ENCODE measurements around the gene FANCC. TPM values are rescaled to one million over a fixed set of nuclear protein-coding genes. Genes with fewer than 3 reads are reported as not detected.

FANCC gene
- total RNA-seq, 2 experiments from 2014 or later = 5.7 to 6.3 TPM

DNA sequence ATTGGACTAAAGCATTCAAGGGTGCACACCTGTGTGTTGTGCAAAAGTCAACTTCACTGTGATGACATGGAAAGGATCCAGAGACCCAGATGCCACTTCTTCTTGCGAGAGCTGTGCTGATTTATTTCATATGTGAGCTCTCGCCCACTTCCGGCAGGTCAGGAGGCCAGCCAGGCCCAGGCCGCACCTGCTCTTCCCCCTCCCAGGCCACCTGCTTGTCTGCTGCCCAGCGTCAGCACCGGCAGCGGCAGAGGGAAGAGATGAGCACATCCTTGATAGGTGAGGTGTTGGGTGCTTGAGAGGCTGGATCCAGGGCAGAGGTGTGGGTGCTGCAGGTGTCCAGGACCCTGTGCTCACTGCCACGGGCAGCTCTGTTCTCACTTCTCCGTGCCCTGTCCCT is 242.9 kb downstream of the FANCC start:
- POLR2A ChIA-PET = no interaction called here
- DNase-seq (no peak), ATAC-seq (ENCODE audit: poor library complexity) (no peak)
- TF ChIP-seq, protein P1, sequence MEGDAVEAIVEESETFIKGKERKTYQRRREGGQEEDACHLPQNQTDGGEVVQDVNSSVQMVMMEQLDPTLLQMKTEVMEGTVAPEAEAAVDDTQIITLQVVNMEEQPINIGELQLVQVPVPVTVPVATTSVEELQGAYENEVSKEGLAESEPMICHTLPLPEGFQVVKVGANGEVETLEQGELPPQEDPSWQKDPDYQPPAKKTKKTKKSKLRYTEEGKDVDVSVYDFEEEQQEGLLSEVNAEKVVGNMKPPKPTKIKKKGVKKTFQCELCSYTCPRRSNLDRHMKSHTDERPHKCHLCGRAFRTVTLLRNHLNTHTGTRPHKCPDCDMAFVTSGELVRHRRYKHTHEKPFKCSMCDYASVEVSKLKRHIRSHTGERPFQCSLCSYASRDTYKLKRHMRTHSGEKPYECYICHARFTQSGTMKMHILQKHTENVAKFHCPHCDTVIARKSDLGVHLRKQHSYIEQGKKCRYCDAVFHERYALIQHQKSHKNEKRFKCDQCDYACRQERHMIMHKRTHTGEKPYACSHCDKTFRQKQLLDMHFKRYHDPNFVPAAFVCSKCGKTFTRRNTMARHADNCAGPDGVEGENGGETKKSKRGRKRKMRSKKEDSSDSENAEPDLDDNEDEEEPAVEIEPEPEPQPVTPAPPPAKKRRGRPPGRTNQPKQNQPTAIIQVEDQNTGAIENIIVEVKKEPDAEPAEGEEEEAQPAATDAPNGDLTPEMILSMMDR (IDR thresholded peaks at IDR 0.05) = no peak
- Mint-ChIP-seq H3K36me3 (ENCODE audit: low read depth) (no peaks in the 10 kb centered on the region), H3K27ac (no peak overlapping the region), H3K4me3 (no peak overlapping the region), H3K9me3 (no peaks in the 10 kb centered on the region), H3K27me3 (no peaks in the 10 kb centered on the region), H3K4me1 (ENCODE audit: low read depth) (no peaks in the 10 kb centered on the region)
- Histone ChIP-seq H3K4me1 (ENCODE audit: insufficient read depth, low read length) (no peaks in the 10 kb centered on the region), H3K9me3 (ENCODE audit: control insufficient read depth in 1 of 2, insufficient read depth in 1 of 2, low read length in 2 of 2) (no peaks in the 10 kb centered on the region), H3K27me3 (ENCODE audit: control insufficient read depth in 1 of 2, insufficient read depth in 2 of 2, low read length in 2 of 2) (no peaks in the 10 kb centered on the region), H3K36me3 (ENCODE audit: insufficient read depth, low read length) (no peaks in the 10 kb centered on the region), H3K27ac (ENCODE audit: low read depth in 1 of 2, low read length in 2 of 2) (no peak overlapping the region), H3K4me3 (ENCODE audit: low read length) (no peak overlapping the region)
- CTCF ChIA-PET = no interaction called here
- intact Hi-C loops (cut with DNase I, micrococcal nuclease) = no loop called here

DNA sequence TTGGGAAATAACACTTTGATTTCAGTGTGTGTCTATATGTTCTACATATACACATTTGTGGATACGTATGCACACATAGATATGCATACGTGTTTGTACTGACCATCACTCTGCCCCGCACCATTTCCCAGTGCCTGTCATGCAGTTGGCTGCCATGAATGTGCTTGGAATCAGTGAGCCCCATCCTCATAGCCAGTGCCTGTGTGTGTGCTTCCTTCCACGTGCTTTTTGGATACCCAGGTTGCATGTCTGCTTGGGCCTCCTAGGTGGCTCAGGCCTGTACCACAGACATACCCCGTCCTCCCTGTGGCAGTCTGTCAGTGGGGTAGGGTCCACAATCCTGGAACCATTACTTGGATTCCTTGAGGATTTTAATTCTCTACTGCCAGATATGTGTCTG is 243.6 kb downstream of the FANCC start:
- DNase-seq (no peak), ATAC-seq (ENCODE audit: poor library complexity) (no peak)
- Histone ChIP-seq H3K27ac (ENCODE audit: low read depth in 1 of 2, low read length in 2 of 2) (no peak overlapping the region), H3K36me3 (ENCODE audit: insufficient read depth, low read length) (no peaks in the 10 kb centered on the region), H3K4me1 (ENCODE audit: insufficient read depth, low read length) (no peaks in the 10 kb centered on the region), H3K9me3 (ENCODE audit: control insufficient read depth in 1 of 2, insufficient read depth in 1 of 2, low read length in 2 of 2) (no peaks in the 10 kb centered on the region), H3K27me3 (ENCODE audit: control insufficient read depth in 1 of 2, insufficient read depth in 2 of 2, low read length in 2 of 2) (no peaks in the 10 kb centered on the region), H3K4me3 (ENCODE audit: low read length) (no peak overlapping the region)
- no peaks in the 10 kb centered on the region for H3K27me3 Mint-ChIP-seq
- no peaks in the 10 kb centered on the region for H3K4me1 Mint-ChIP-seq (ENCODE audit: low read depth)
- H3K4me3 Mint-ChIP-seq = no peak overlapping the region
- H3K36me3 Mint-ChIP-seq (ENCODE audit: low read depth) = no peaks in the 10 kb centered on the region
- POLR2A ChIA-PET = no interaction called here
- no peaks in the 10 kb centered on the region for H3K9me3 Mint-ChIP-seq
- H3K27ac Mint-ChIP-seq = no peak overlapping the region
- TF ChIP-seq, protein P1 (IDR thresholded peaks at IDR 0.05) = no peak
- intact Hi-C loops (cut with DNase I, micrococcal nuclease) = no loop called here
- CTCF ChIA-PET = no interaction called here

GRCh38 chr9:95073042-95073607 is 244.4 kb downstream of the FANCC start:
- TF ChIP-seq, protein P1 (IDR thresholded peaks at IDR 0.05) = no peak
- no peak overlapping the region for H3K27ac ChIP-seq (ENCODE audit: low read depth in 1 of 2, low read length in 2 of 2)
- H3K4me1 Mint-ChIP-seq (ENCODE audit: low read depth) = no peaks in the 10 kb centered on the region
- H3K36me3 Mint-ChIP-seq (ENCODE audit: low read depth) = no peaks in the 10 kb centered on the region
- H3K27ac Mint-ChIP-seq = no peak overlapping the region
- H3K27me3 Mint-ChIP-seq = no peaks in the 10 kb centered on the region
- no peak overlapping the region for H3K4me3 Mint-ChIP-seq
- H3K27me3 ChIP-seq (ENCODE audit: control insufficient read depth in 1 of 2, insufficient read depth in 2 of 2, low read length in 2 of 2) = no peaks in the 10 kb centered on the region
- H3K4me1 ChIP-seq (ENCODE audit: insufficient read depth, low read length) = no peaks in the 10 kb centered on the region
- H3K36me3 ChIP-seq (ENCODE audit: insufficient read depth, low read length) = no peaks in the 10 kb centered on the region
- CTCF ChIA-PET = no interaction called here
- H3K9me3 Mint-ChIP-seq = no peaks in the 10 kb centered on the region
- H3K4me3 ChIP-seq (ENCODE audit: low read length) = no peak overlapping the region
- DNase-seq (no peak), ATAC-seq (ENCODE audit: poor library complexity) (no peak)
- intact Hi-C loops (cut with DNase I, micrococcal nuclease) = no loop called here
- POLR2A ChIA-PET = interaction anchor here (0.5 kb wide), 1 partner anchor 187 kb away, joined by 3 read pairs; no protein-coding TSS in a partner anchor
- H3K9me3 ChIP-seq (ENCODE audit: control insufficient read depth in 1 of 2, insufficient read depth in 1 of 2, low read length in 2 of 2) = no peaks in the 10 kb centered on the region
